ENCODE results near the gene SGSM1. TPM values are rescaled to one million over a fixed set of nuclear protein-coding genes. Genes with fewer than 3 reads are reported as not detected.
A peak's percentile ranks its signal among the peaks of the same experiment; 100 is the strongest.

Gene SGSM1
- polyA plus RNA-seq, 3 donors: not detected

DNA sequence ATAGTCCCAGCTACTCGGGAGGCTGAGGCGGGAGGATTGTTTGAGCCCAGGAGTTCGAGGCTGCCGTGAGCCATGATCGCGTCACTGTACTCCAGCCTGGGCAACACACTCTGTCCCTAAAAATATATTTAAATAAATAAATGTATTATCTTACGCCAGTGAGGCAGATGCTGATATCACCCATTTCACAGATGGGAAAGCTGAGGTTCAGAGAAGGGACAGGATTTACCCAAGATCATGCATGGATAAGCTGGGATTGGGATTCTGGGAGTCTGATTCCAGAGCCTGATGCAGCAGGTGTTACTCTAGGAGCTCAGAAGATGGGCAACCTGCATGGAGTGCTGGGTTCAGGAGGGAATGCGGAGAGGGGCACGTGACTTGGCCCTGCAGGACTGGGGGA lies 17.8 kb downstream of the SGSM1 start:
- peaks cover 1 to 6% (median 3%) of the 10 kb centered on the region in 3 donors for H3K27me3 Mint-ChIP-seq (ENCODE audit: low read depth in 3 of 3)
- no peaks in the 10 kb centered on the region for H3K36me3 Mint-ChIP-seq
- no peak overlapping the region for H3K9ac ChIP-seq (ENCODE audit: insufficient read depth, low read length, poor library complexity, severe bottlenecking)
- no peaks in the 10 kb centered on the region for H3K4me1 Mint-ChIP-seq
- no peak for DNase-seq
- H3K9me3 Mint-ChIP-seq: no peaks in the 10 kb centered on the region
- H3K79me2 ChIP-seq (ENCODE audit: insufficient read depth, low read length): no peaks in the 10 kb centered on the region
- H3K27me3 ChIP-seq (ENCODE audit: control insufficient read depth in 2 of 2, insufficient read depth in 2 of 2, low read length in 2 of 2): no peaks in the 10 kb centered on the region
- TF ChIP-seq, protein P1, sequence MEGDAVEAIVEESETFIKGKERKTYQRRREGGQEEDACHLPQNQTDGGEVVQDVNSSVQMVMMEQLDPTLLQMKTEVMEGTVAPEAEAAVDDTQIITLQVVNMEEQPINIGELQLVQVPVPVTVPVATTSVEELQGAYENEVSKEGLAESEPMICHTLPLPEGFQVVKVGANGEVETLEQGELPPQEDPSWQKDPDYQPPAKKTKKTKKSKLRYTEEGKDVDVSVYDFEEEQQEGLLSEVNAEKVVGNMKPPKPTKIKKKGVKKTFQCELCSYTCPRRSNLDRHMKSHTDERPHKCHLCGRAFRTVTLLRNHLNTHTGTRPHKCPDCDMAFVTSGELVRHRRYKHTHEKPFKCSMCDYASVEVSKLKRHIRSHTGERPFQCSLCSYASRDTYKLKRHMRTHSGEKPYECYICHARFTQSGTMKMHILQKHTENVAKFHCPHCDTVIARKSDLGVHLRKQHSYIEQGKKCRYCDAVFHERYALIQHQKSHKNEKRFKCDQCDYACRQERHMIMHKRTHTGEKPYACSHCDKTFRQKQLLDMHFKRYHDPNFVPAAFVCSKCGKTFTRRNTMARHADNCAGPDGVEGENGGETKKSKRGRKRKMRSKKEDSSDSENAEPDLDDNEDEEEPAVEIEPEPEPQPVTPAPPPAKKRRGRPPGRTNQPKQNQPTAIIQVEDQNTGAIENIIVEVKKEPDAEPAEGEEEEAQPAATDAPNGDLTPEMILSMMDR (IDR thresholded peaks at IDR 0.05): no peak
- WGBS (ENCODE audit: insufficient coverage): 100% methylated on average over 3 of the region's 9 CpGs
- H3K9me3 ChIP-seq (replicated peaks in 1 of 2; ENCODE audit: control insufficient read depth in 1 of 2, insufficient read depth in 1 of 2, low read length in 2 of 2): no peaks in the 10 kb centered on the region
- no peak overlapping the region for H3K4me3 Mint-ChIP-seq
- H3K27ac Mint-ChIP-seq: peak overlapping the region in 1 of 7 donors; percentile 52
- intact Hi-C loops (cut with micrococcal nuclease): no loop called here
- no peaks in the 10 kb centered on the region for H4K20me1 ChIP-seq (ENCODE audit: insufficient read depth, low read length)
- no peak overlapping the region for H3K27ac ChIP-seq (ENCODE audit: low read depth in 1 of 2, low read length in 2 of 2)
- H3K4me1 ChIP-seq (ENCODE audit: control insufficient read depth in 1 of 2, insufficient read depth in 2 of 2, low read length in 2 of 2): no peaks in the 10 kb centered on the region
- H2AFZ ChIP-seq (ENCODE audit: insufficient read depth, low read depth, low read length, poor library complexity, severe bottlenecking): no peak overlapping the region
- no peak overlapping the region for H3K4me2 ChIP-seq (replicated peaks; ENCODE audit: extremely low read depth, low read length, poor library complexity, severe bottlenecking)
- no peaks in the 10 kb centered on the region for H3K36me3 ChIP-seq (replicated peaks in 1 of 2; ENCODE audit: control insufficient read depth in 1 of 2, insufficient read depth in 2 of 2, low read length in 2 of 2)
- H3K4me3 ChIP-seq (replicated peaks in 1 of 3; ENCODE audit: low read depth in 2 of 3, low read length in 3 of 3): no peak overlapping the region

DNA sequence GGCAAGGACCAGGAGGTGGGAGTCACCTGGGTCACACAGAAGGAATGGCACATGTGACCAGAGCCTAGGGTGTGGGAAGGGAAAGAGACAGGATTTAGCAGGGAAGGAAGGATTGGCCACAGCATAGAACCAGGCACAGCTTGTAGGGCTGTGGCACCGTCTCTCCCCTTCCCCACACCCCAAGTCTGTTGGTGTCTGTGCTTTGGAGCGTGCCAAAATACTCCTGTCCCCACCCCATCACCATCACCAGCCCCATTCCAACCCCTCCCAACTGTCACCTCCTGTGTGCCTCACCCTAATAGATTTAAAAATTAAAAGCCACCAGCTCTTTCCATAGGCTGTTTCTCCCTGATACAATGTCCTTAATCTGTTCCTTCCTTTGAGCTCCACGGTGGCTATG lies 18.2 kb downstream of the SGSM1 start:
- WGBS (ENCODE audit: insufficient coverage): 100% methylated on average over 1 of the region's 3 CpGs
- H3K4me1 Mint-ChIP-seq: no peaks in the 10 kb centered on the region
- Histone ChIP-seq H4K20me1 (ENCODE audit: insufficient read depth, low read length) (no peaks in the 10 kb centered on the region), H3K27ac (ENCODE audit: low read depth in 1 of 2, low read length in 2 of 2) (no peak overlapping the region), H2AFZ (ENCODE audit: insufficient read depth, low read depth, low read length, poor library complexity, severe bottlenecking) (no peak overlapping the region), H3K79me2 (ENCODE audit: insufficient read depth, low read length) (no peaks in the 10 kb centered on the region), H3K4me3 (replicated peaks in 1 of 3; ENCODE audit: low read depth in 2 of 3, low read length in 3 of 3) (no peak overlapping the region), H3K27me3 (ENCODE audit: control insufficient read depth in 2 of 2, insufficient read depth in 2 of 2, low read length in 2 of 2) (no peaks in the 10 kb centered on the region), H3K9ac (ENCODE audit: insufficient read depth, low read length, poor library complexity, severe bottlenecking) (no peak overlapping the region), H3K4me1 (ENCODE audit: control insufficient read depth in 1 of 2, insufficient read depth in 2 of 2, low read length in 2 of 2) (no peaks in the 10 kb centered on the region), H3K4me2 (replicated peaks; ENCODE audit: extremely low read depth, low read length, poor library complexity, severe bottlenecking) (no peak overlapping the region), H3K9me3 (replicated peaks in 1 of 2; ENCODE audit: control insufficient read depth in 1 of 2, insufficient read depth in 1 of 2, low read length in 2 of 2) (no peaks in the 10 kb centered on the region), H3K36me3 (replicated peaks in 1 of 2; ENCODE audit: control insufficient read depth in 1 of 2, insufficient read depth in 2 of 2, low read length in 2 of 2) (no peaks in the 10 kb centered on the region)
- intact Hi-C loops (cut with micrococcal nuclease): no loop called here
- no peak overlapping the region for H3K27ac Mint-ChIP-seq
- TF ChIP-seq, protein P1 (IDR thresholded peaks at IDR 0.05): no peak
- H3K9me3 Mint-ChIP-seq: no peaks in the 10 kb centered on the region
- H3K36me3 Mint-ChIP-seq: no peaks in the 10 kb centered on the region
- no peak for DNase-seq
- H3K27me3 Mint-ChIP-seq (ENCODE audit: low read depth in 3 of 3): peaks cover 1 to 7% (median 3%) of the 10 kb centered on the region in 3 donors
- H3K4me3 Mint-ChIP-seq: no peak overlapping the region

Data from CD14-positive monocyte (primary cell).